ENCODE measurements around the gene AZIN2. TPM values are rescaled to one million over a fixed set of nuclear protein-coding genes. Genes with fewer than 3 reads are reported as not detected.

Gene AZIN2
- total and polyA plus RNA-seq, 2 of the 8 experiments (the other 6 are each of a cell fraction or from before 2014, with no cell fraction given) = 0.22 to 0.91 TPM

GRCh38 chr1:33148615-33149014, 67.7 kb downstream of the AZIN2 start:
- DNase-seq (ENCODE audit: low read depth in 1 of 2, low spot score in 2 of 2) (no peak), FAIRE-seq (no peak)
- Histone ChIP-seq H4K20me1 (replicated peaks in 1 of 2; ENCODE audit: control insufficient read depth in 1 of 2, insufficient read depth in 2 of 2, low read length in 2 of 2) (peaks cover 0 to 2% of the 10 kb centered on the region in 2 experiments), H4K5ac (ENCODE audit: insufficient read length, low read depth, low read length) (no peak overlapping the region), H3K18ac (ENCODE audit: extremely low read depth, low read length) (no peak overlapping the region), H3K27me3 (replicated peaks in 1 of 4; ENCODE audit: control insufficient read depth in 3 of 4, extremely low read depth in 1 of 4, insufficient read depth in 3 of 4, low read length in 3 of 4) (no peaks in the 10 kb centered on the region), H3K4me3 (ENCODE audit: extremely low read depth in 1 of 4, insufficient read depth in 2 of 4, low read depth in 3 of 4, low read length in 4 of 4) (no peak overlapping the region), H3K56ac (replicated peaks; ENCODE audit: insufficient read length, low read depth, low read length) (no peak overlapping the region), H3K9me3 (ENCODE audit: insufficient read depth in 2 of 2, low read depth in 1 of 2, low read length in 1 of 2) (no peaks in the 10 kb centered on the region), H3K4ac (replicated peaks; ENCODE audit: insufficient read length, low read depth, low read length) (no peak overlapping the region), H3K79me2 (ENCODE audit: control insufficient read depth in 1 of 2, insufficient read depth in 2 of 2, low read length in 2 of 2) (no peaks in the 10 kb centered on the region), H3K23me2 (ENCODE audit: low read depth, low read length) (no peaks in the 10 kb centered on the region), H2BK15ac (ENCODE audit: low read length) (no peak overlapping the region), H2BK5ac (ENCODE audit: low read depth, low read length) (no peak overlapping the region), H4K8ac (ENCODE audit: extremely low read depth, insufficient read depth, low read length) (no peak overlapping the region), H3K36me3 (ENCODE audit: control insufficient read depth in 2 of 4, insufficient read depth in 4 of 4, low read length in 3 of 4) (peaks cover 0 to 5% (median 0%) of the 10 kb centered on the region in 4 experiments; a peak in 2 of 8 replicates), H2BK12ac (ENCODE audit: low read depth, low read length) (no peak overlapping the region), H3K23ac (ENCODE audit: insufficient read length) (no peak overlapping the region), H3K27ac (ENCODE audit: low read depth, low read length) (no peak overlapping the region), H3K4me1 (replicated peaks in 1 of 4; ENCODE audit: control insufficient read depth in 3 of 4, insufficient read depth in 4 of 4, low read length in 3 of 4) (peaks cover 14 to 25% (median 17%) of the 10 kb centered on the region in 4 experiments), H3K4me2 (ENCODE audit: insufficient read depth in 1 of 2, low read depth in 2 of 2, low read length in 2 of 2) (no peak overlapping the region), H4K91ac (replicated peaks; ENCODE audit: insufficient read length, low read length) (no peak overlapping the region), H2AFZ (ENCODE audit: low read length) (no peak overlapping the region), H2AK5ac (ENCODE audit: low read depth, low read length) (no peak overlapping the region), H3K79me1 (ENCODE audit: low read depth, low read length) (no peaks in the 10 kb centered on the region), H2BK20ac (ENCODE audit: low read length) (no peak overlapping the region), H3K14ac (ENCODE audit: insufficient read length) (no peak overlapping the region), H3K9ac (replicated peaks in 1 of 4; ENCODE audit: extremely low read depth in 1 of 4, low read depth in 3 of 4, low read length in 3 of 4) (no peak overlapping the region), H2BK120ac (replicated peaks; ENCODE audit: low read depth, low read length) (no peak overlapping the region)
- 89% methylated on average over 3 of the region's 3 CpGs; no CpG with 5 or more reads in 1 of the 2 experiments for WGBS, 2 experiments (ENCODE audit: extremely low coverage in 1 of 2, insufficient coverage in 1 of 2, insufficient read length in 1 of 2, insufficient replicate concordance in 2 of 2, low coverage in 1 of 2, low lambda C conversion rate in 2 of 2, missing lambda C conversion rate in 1 of 2)
- ChIA-PET POLR2A (ENCODE audit: partially characterized antibody) (no interaction called here), CTCF (ENCODE audit: partially characterized antibody) (interaction anchor here (1.0 to 4.8 kb wide), 5 partner anchors 12 to 172 kb away, joined by 4 to 55 read pairs (median 5); partner anchors contain the start of gene A3GALT2)
- TF ChIP-seq CHD2 (IDR thresholded peaks at IDR 0.05; ENCODE audit: low read length) = no peak
- no peak for TF ChIP-seq EZH2 (IDR thresholded peaks at IDR 0.05; ENCODE audit: low read depth, low read length, severe bottlenecking)

All from H1 (cell line).